Urinary bladder (tissue), 4 donors: ENCODE data around the gene RAP1GAP2. TPM values are rescaled to one million over a fixed set of nuclear protein-coding genes. Genes with fewer than 3 reads are reported as not detected.
"Not testable (repeated sequence)": the region's sequence is repeated elsewhere in the genome, so short reads cannot be mapped to it uniquely, and the experiment has no call there.

Experiments
- DNase-seq: peaks from one replicate; pipeline ENCODE4 v3.0.0-alpha.2; 2015; ENCODE audit errors: extremely low spot score
- H3K27ac ChIP-seq: one replicate; pipeline ENCODE4 v1.5.1; 2013; ENCODE audit warnings: low read depth, mild to moderate bottlenecking, moderate library complexity
- H3K36me3 ChIP-seq: one replicate; pipeline ENCODE4 v1.6.1; 2013; ENCODE audit warnings: mild to moderate bottlenecking, moderate library complexity; ENCODE audit not compliant: insufficient read depth
- H3K4me1 ChIP-seq: one replicate; pipeline ENCODE4 v1.6.1; 2013; ENCODE audit warnings: mild to moderate bottlenecking, moderate library complexity; ENCODE audit not compliant: insufficient read depth
- H3K4me3 ChIP-seq: one replicate; pipeline ENCODE4 v1.5.1; 2013; ENCODE audit warnings: low read depth, low read length
- WGBS: extraction: QIAGEN DNeasy Blood & Tissue Kit; methylation state at CpG from one replicate; pipeline ENCODE4 v1.1.7; 2013; 5-methylcytosine and 5-hydroxymethylcytosine counted together
- polyA plus RNA-seq: library from polyadenylated mRNA; stranded (reverse); fragments of 200-250 nt; gene quantifications from one replicate; pipeline ENCODE4 v1.2.3, GENCODE V29; 2013
- total RNA-seq: library from RNA; depleted of rRNA; stranded (reverse); fragments of >200 nt; gene quantifications from one replicate; pipeline ENCODE4 v1.2.3, GENCODE V29; 2014
- donor health status: healthy with polysubstance abuse.
- donor health status: healthy.

The RAP1GAP2 gene
- total and polyA plus RNA-seq, 2 donors, result 3.7 to 3.9 TPM

DNA sequence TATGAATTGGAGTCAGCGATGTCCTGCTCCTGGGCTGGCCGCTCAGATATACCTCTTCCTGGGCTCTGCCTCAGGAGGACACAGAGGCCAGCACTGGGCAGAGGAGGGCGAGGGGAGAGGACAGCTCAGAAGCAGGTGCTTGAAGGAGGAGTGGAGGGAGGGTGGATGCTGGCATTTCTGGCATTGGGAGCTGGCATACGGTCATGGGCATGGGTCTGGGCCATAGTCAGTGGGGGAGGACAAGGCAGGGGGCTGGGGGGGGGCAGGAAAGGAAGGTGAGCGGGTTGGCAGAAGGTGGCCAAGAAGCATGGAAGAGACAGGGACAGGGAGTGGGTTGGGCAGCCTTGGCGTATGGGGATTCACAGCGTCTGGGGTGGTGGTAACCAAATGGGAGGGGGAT, 16.7 kb upstream of the RAP1GAP2 start:
- DNase-seq, result no peak
- no peaks in the 10 kb centered on the region for H3K36me3 ChIP-seq
- H3K4me3 ChIP-seq, result no peak overlapping the region
- H3K27ac ChIP-seq, result no peak overlapping the region
- 80% methylated on average over 7 of the region's 7 CpGs for WGBS
- H3K4me1 ChIP-seq, result no peaks in the 10 kb centered on the region

DNA sequence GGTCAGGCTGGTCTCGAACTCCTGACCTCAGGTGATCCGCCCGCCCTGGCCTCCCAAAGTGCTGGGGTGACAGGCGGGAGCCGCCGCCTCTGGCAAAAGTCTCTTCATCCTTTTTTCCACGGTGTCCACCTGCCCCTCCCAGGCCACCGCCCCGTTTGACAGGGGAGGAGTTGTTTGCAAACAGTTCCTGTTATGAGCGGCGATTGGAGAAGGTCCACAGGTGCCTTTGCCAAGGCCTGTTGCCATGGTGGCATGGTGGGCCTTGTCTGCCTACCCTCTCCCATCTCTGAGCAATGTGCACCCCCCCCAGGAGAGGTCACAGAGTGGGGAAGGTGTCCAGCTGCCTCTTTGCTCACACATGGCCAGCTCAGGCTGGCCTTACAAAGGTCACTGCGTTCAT, 16.0 kb upstream of the RAP1GAP2 start:
- no peak overlapping the region for H3K4me3 ChIP-seq
- 86% methylated on average over 12 of the region's 12 CpGs for WGBS
- no peaks in the 10 kb centered on the region for H3K36me3 ChIP-seq
- no peak for DNase-seq
- no peak overlapping the region for H3K27ac ChIP-seq
- H3K4me1 ChIP-seq, result no peaks in the 10 kb centered on the region

DNA sequence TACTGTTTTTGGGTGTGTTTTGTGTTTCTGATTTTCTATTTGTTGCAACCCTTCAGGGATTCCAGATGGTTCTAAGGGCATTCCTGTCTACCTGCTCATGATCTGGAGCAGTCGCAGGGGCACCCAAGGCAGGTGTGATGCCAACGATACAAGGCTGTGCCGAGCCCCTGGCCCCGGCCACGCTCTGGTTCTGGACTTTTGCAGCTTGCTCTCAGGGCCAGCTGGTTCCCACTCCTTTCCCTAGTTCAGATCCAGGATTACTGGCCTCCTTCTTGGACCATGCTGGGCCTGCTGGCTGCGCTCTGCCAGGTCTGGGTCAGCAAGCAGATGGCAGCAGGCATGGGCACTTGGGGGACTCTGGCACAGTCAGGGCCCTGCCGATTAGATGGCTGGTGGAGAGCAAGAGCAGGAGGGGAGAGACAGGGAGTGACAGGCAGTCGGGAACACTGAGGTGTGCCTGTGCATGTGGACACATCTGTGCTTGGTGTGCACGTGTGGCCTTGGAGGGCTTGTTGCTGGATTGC, 15.2 kb upstream of the RAP1GAP2 start:
- no peaks in the 10 kb centered on the region for H3K4me1 ChIP-seq
- DNase-seq, result no peak
- H3K36me3 ChIP-seq, result no peaks in the 10 kb centered on the region
- H3K27ac ChIP-seq, result no peak overlapping the region
- H3K4me3 ChIP-seq, result no peak overlapping the region
- 83% methylated on average over 9 of the region's 9 CpGs for WGBS

- H3K4me3 ChIP-seq, H3K36me3 ChIP-seq: not testable (repeated sequence)
Observed at GRCh38 chr17:2781598-2781997, 14.6 kb upstream of the RAP1GAP2 start.

GRCh38 chr17:2782055-2782454, 14.2 kb upstream of the RAP1GAP2 start:
- WGBS, result 29% methylated on average over 6 of the region's 6 CpGs
- Histone ChIP-seq H3K27ac (no peak overlapping the region), H3K4me3 (no peak overlapping the region), H3K36me3 (no peaks in the 10 kb centered on the region), H3K4me1 (no peaks in the 10 kb centered on the region)
- no peak for DNase-seq

More at GRCh38 chr17:2781598-2781997, 14.6 kb upstream of the RAP1GAP2 start:
- DNase-seq, H3K4me1 ChIP-seq, H3K27ac ChIP-seq: not testable (repeated sequence)
- WGBS, result 87% methylated on average over 15 of the region's 15 CpGs

DNA sequence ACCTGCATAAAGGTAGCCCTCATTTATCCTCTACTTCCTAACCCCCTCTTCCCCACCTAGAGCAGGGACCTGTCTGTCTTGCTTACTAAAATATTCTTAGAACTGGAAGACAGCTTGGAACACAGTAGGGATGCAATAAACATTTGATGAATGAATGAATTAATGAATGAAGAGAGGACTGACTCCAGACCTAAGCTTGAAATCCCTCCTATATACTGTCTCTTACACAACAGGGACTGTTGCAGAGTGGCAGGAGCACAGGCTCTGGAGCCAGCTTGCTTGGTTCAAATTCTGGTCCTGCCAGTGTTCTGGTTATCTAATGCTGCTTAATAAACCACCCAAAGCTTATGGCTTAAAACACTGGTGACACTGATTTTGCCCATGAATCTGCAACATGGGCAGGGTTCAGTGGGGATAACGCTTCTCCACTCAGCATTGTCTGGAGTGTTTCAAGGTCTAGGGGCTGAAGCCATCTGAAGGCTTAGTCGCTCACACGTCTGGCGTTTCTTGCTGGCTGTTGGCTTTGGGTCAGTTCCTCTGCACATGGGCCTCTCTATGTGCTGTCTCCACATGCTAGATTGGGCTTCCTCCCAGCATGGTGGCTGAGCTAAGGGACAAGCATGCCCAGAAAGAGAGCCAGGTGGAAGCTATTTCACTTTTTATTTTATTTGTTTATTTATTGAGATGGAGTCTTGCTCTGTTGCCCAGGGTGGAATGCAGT, 12.8 kb upstream of the RAP1GAP2 start:
- 77% methylated on average over 4 of the region's 4 CpGs for WGBS
- Histone ChIP-seq H3K27ac (no peak overlapping the region), H3K4me1 (no peaks in the 10 kb centered on the region), H3K36me3 (no peaks in the 10 kb centered on the region), H3K4me3 (no peak overlapping the region)
- DNase-seq, result no peak

- H3K4me3 ChIP-seq, result no peak overlapping the region
- no peaks in the 10 kb centered on the region for H3K36me3 ChIP-seq
- H3K4me1 ChIP-seq, result no peaks in the 10 kb centered on the region
- DNase-seq, result no peak
- WGBS, result 71% methylated on average over 8 of the region's 8 CpGs
- no peak overlapping the region for H3K27ac ChIP-seq
Observed at GRCh38 chr17:2784864-2785263, 11.4 kb upstream of the RAP1GAP2 start.

GRCh38 chr17:2785376-2785775, 10.9 kb upstream of the RAP1GAP2 start:
- H3K4me1 ChIP-seq, H3K36me3 ChIP-seq, H3K27ac ChIP-seq, H3K4me3 ChIP-seq, DNase-seq: not testable (repeated sequence)
- WGBS, result 74% methylated on average over 12 of the region's 12 CpGs

- 32% methylated on average over 21 of the region's 21 CpGs for WGBS
- no peak overlapping the region for H3K4me3 ChIP-seq
- peak; percentile 39 for DNase-seq
- H3K27ac ChIP-seq, result no peak overlapping the region
- H3K4me1 ChIP-seq, result no peaks in the 10 kb centered on the region
- no peaks in the 10 kb centered on the region for H3K36me3 ChIP-seq
Observed at GRCh38 chr17:2786176-2786881, 9.9 kb upstream of the RAP1GAP2 start.

GRCh38 chr17:2789700-2790099, 6.5 kb upstream of the RAP1GAP2 start:
- no peak overlapping the region for H3K27ac ChIP-seq
- DNase-seq, result no peak
- H3K4me3 ChIP-seq, result no peak overlapping the region
- WGBS, result 68% methylated on average over 3 of the region's 3 CpGs
- H3K36me3 ChIP-seq, result no peaks in the 10 kb centered on the region
- H3K4me1 ChIP-seq, result no peaks in the 10 kb centered on the region

- Histone ChIP-seq H3K36me3 (no peaks in the 10 kb centered on the region), H3K27ac (no peak overlapping the region), H3K4me3 (no peak overlapping the region), H3K4me1 (no peaks in the 10 kb centered on the region)
- 55% methylated on average over 24 of the region's 24 CpGs for WGBS
- DNase-seq, result no peak
Observed at GRCh38 chr17:2792366-2793169, 3.7 kb upstream of the RAP1GAP2 start.

DNA sequence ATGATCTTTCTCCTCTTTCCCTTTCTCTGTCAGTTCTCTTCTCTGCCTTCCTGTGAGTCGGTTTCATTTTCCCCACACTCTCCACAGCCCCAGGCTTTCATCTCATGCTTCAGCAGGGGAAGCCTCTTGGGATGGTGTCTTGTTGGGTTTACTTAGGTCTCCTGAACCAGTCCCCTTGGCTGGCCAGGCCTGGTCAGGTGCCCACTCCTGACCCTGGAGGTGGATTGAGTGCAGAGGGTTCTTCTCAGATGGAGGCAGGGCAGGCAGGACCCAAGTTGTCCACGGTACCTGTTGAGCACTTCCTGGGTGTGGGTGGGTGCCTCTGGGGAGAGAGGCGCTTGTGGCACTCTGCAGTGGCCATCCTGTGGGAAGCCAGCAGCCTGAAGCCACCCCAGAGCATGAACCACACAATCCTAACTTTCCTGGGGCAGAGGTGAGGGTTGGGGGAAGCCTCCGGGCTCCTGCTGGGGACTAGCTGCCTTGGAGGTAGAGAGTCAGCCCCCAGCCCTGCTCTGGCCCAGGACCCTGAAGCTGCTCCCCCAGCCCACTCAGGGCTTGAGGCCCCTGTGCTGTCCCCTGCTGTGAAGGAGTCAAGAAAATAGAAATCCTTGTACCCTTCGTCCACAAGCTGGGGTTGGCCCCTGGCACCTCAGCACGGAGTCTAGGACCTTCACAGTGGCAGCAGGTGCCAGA, 2.0 kb upstream of the RAP1GAP2 start:
- DNase-seq, result no peak
- H3K27ac ChIP-seq, result no peak overlapping the region
- no peaks in the 10 kb centered on the region for H3K36me3 ChIP-seq
- WGBS, result 74% methylated on average over 6 of the region's 6 CpGs
- no peak overlapping the region for H3K4me3 ChIP-seq
- H3K4me1 ChIP-seq, result no peaks in the 10 kb centered on the region

GRCh38 chr17:2795441-2796163, 636 bp upstream of the RAP1GAP2 start:
- no peak for DNase-seq
- Histone ChIP-seq H3K4me1 (no peaks in the 10 kb centered on the region), H3K4me3 (no peak overlapping the region), H3K27ac (no peak overlapping the region), H3K36me3 (no peaks in the 10 kb centered on the region)
- 77% methylated on average over 28 of the region's 28 CpGs for WGBS
